GM18505 (cell line): Measurements from ENCODE around the gene ARF3.

ENCODE experiments used
- ATAC-seq: cut with Tn5 transposase; IDR thresholded peaks from one replicate; pipeline ENCODE4 v1.9.1; 2021; ENCODE audit not compliant: unreplicated experiment
- POLR2A ChIP-seq: IDR thresholded peaks from 4 replicates; pipeline ENCODE4 v1.6.1; 2011; ENCODE audit warnings: borderline replicate concordance; ENCODE audit not compliant: insufficient read depth, insufficient read length; ENCODE audit errors: extremely low read depth

ARF3 gene

DNA sequence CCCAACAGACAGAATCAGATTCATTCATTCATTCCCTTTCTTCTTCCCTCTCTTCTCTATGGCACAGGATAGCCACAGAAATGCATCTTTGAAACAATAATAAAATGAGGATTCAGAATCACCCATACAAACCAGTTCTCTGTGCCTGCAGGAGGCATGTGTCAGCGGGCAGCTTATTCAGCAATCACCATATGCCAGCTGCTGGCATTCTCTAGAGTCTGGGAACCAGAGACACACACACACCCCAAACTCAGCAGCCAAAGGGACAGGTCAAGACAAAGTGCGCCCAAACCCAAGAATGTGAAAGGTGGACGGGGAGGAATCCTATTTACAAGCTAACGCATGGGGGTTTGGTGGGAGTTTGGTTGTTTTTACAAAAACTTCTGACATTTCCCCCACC, 14.1 kb downstream of the ARF3 start:
- no peak for TF ChIP-seq POLR2A
- ATAC-seq = no peak

DNA sequence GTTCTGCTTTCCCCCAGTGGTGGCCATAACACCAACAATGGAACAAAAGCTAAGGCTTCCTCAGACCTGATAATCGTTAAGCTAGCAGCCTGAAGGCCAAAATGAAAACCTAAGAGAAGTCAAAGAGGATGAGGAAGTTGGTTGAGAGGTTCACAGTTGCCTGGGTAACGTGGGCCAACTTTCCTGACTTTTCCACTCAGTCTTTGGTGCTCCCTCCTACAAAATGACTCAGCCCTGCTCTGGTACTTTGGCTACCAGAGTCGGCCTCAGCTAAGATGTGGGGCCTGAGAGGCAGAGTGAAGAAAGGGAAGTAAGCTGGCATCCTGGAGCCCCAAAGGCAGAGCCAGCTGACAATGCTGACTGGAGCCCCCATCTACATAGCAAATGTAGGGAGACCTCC, 17.1 kb downstream of the ARF3 start:
- no peak for ATAC-seq
- no peak for TF ChIP-seq POLR2A

DNA sequence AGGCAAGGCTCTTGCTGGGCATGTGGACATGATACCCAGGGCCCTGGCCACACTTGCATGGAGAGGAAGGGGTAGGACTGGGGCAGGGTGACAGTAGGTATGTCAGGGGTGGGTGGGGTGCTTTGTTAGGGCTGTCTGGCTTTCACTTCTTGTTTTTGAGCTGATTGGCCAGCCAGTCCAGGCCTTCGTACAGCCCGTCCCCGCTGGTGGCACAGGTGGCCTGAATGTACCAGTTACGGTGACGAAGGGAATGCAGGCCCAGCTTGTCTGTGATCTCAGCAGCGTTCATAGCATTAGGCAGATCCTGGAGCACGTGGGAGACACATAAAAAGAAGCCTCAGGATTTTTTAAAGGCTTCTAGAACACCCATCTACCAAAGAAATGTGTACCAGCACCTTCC, 18.5 kb downstream of the ARF3 start:
- no peak for ATAC-seq

DNA sequence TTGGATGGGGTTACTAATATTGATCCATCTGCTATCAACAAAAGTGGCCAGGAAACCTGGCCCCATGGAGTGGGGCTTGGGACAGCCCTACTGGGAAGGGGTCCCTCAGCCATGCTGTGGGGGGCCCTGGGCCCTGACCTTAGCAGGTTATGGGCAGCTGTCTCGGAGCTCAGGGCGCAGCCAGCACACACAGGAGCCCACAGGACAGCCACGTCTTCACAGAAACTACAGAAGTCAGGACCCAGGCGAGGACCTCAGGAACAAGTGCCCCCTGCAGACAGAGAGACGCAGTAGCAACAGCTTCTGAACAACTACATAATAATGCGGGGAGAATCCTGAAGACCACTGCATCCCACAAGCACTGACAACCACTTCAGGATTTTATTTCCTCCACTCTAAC, 20.1 kb downstream of the ARF3 start:
- no peak for ATAC-seq
- TF ChIP-seq POLR2A = no peak

More for the DNA sequence above, 18.5 kb downstream of the ARF3 start:
- TF ChIP-seq POLR2A = no peak

DNA sequence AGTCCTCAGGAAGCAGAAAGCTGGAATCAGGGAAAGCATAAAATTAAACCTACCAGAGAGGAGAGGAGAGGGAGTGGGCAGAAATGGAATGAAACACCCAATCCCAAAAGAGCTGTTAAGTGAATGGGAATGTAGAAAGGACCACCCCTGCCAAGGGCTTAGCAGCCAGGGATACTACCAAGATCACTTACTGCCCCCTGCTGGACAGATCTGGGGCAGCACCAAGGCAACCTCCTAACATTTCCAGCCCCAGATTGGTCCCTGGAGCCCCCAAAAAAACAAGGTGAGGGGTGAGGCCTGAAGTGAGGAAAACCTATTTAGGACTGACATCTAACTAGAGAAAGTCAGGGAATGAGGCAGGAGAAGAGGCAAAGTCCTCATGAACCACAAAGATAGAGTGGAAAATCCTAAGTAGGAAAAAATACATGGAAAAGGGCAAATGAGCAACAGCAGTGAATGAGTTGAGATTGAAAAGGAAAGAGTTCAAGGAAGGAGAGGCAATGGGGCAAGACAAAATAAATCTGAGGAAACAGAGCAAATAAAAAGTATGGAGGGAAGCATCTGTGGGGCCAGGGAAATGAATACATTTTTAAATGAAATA, 20.8 kb downstream of the ARF3 start:
- no peak for ATAC-seq
- no peak for TF ChIP-seq POLR2A

DNA sequence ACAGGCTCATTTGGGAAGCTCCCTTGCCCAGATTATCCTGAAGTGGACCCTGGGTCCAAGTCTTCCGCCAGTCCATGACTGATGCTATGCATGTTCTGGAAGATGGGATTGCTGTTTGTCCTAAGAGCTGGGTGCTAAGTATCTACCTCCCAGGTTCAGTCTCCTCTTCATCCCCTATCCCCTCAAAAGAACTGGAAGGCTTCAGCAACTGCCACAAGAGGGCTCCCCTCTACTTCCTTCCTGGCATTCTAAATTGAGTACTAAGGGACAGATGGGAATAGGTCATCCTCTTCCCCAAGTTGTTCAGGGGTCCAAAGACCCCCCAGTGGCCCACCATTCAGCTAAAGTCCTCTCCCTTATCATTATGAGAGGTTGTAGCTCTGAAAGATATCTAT, 23.0 kb downstream of the ARF3 start:
- no peak for TF ChIP-seq POLR2A
- no peak for ATAC-seq

DNA sequence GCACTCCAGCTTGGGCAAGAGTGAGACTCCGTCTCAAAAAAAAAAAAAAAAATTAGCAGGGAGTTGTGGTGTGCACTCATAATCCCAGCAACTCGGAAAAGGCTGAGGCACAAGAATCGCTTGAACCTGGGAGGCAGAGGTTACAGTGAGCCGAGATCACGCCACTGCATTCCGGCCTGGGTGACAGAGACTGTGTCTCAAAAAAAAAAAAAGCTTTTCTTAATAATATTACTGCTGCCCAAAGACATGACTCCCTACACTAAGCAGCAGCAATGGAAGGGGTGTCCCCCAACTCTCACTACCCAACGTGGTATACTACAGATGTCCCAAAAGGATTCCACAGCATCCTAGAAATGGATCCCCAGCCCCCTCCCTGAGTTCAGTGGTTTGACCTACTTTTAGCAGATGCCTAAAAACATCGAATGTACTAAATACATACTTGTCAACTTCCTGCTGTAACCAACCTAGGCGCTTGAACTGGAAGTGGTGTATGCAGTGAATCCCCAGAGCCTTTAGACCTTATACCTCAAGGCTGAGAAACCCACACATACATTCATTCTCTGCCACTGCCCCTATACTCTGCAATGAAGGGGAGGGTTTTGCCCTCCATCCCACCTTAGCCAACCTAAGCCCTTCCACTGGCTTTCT, 23.5 kb downstream of the ARF3 start:
- no peak for TF ChIP-seq POLR2A
- ATAC-seq = no peak

DNA sequence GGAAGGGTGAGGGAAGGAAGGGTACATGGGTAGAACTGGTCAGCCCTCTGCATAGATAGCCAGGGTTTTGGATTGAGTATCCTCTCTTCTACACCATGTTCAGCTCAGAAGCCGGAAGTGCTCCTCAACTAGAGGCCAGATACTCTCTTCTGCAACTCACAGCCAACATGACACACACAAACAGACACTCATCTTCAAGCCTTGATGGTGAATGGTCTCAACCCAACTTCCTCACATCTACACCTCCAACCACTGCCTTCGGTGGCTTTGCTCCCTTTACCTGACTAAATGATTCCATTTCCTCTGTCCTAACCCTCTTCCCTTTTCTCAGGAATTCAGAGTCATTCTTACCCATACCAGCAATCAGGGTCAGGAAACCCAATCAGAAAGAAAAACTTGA, 24.4 kb downstream of the ARF3 start:
- ATAC-seq = no peak
- TF ChIP-seq POLR2A = no peak

DNA sequence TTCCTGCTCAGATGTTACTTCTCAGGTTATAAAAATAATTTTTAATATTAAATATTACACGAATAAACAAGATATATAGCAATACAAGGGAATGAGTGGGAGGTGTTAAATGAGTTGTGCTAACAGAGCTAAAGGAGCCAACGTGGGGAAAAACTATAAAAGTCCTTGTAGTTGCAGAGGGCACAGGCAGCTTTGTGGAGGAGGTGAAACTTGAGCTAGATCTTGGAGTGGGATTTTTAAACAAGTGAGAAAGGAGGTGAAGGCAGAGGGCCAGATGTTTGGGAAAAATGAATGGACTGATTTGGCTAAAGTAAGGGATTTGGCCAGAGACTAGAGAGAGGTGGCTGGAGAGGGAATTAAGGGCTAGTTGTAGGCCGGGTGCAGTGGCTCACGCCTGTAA, 26.8 kb downstream of the ARF3 start:
- no peak for TF ChIP-seq POLR2A
- ATAC-seq = no peak

DNA sequence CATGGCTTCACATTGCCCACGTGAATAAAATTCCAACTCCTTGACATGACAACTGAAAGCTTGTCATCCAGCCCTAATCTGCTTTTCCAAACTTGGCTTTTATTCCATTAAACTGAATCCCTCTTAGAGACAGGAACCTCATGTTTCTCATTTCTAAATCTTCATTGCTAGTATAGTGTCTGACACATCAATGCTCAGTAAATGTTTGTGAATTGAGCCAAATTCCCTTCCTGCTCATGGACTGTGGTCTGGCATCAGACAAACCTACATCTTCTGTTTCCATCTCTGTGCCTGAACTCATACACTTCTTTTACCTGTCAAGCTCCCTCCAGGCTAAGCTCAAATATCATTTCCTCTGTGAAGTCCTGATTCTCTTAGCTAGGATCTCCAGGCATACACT, 27.7 kb downstream of the ARF3 start:
- TF ChIP-seq POLR2A = no peak
- ATAC-seq = no peak

DNA sequence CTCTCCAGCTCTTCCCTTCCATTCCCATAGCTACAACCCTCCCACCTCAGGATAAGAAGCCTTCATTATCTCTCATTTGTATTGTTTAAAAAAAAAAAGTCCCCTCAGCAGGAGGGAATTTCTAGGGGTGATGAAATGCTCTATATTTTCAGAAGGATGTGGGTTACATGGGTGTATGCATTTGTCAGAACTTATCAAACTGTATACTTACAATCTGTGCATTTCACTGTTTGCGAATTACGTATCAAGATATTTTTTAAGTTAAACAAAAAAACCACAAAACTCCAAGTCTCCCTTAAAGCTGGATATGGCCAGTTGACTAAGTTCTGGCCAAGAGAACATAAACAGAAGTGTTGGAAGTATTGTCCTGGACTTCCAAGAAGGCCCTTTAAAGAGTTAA, 30.0 kb downstream of the ARF3 start:
- no peak for ATAC-seq
- TF ChIP-seq POLR2A = no peak

DNA sequence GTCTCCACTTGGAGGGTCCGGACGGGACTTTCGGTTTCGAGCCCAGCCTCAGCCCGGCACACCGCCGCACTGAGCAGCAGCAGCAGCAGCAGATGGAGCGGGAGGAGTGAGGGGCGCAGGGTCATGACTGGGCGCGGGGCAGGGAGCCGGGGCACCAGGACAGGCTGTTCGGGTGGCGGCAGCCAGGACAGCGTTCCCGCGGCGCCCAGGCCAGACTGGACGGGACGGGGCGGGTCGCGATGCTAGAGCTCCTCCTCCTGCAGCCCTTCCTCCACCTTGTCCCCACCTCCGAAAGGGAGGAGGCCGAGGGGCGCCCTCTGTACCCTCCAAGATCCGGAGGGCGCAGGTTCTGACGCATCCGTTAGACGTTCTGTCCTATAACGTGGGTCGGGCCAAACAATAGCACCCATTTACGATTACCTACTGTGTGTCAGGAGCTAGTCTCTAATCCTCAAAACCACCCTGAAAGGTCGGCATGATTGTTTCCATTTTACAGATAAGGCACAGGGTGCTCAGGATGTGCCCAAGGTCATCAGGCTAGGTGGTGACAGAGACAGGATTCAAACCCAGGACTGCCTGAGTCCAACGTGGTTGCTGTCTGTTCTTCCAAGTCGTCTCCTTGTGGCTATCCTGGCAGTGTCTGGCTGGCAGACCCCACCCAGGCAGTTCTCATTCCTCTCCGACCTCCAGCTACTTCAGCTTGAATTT, 31.8 kb downstream of the ARF3 start, which contains the start of gene FKBP11:
TSS of gene FKBP11 (minus strand) at position 189 of the 708 bp plus-strand sequence. CDS start at position 125, 64 bp downstream.
- TF ChIP-seq POLR2A = peak; percentile 76
- ATAC-seq = peak; percentile 58

DNA sequence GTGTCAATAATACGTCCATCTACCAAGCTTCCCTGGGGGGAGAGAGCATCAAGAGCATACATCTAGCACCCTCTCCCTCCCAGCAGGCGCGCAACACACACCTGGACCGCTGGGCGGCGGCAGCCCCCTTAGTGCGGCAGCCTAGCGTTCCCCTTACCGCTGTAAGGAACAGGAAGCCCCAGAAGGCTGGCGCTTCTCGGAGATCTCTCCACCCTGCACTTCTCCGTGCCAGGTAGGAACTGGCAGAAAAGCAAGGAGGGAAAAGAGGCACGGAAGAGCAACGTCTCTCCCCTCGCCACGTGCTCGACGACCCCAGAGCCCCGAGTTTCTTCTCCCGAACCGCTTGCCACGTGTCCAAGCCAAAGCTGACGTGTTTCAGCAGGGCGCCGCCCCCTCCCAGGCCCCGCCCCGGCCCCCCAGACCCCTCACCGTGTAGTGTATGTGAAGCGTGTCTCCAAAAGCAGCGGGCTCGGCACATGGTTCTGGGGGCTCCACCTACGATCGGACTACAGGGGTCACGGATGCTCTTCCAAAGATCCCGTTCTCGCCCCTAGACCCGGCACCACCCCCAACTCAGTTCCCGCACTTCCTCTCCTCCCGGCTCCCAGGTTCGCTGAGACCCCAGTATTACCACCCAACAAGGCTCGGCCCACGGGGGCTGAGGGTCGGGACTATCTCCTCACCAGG, 32.5 kb downstream of the ARF3 start:
- no peak for TF ChIP-seq POLR2A
- peak; percentile 80 for ATAC-seq
